PC-9 (cell line): Measurements from ENCODE around the gene DENND5A.

Source experiments
- CTCF ChIP-seq: fragments of 200-600 bp; sonication (generic); conservative IDR thresholded peaks from 2 replicates; pipeline ENCODE4 v1.6.1; 2017; ENCODE audit warnings: mixed run types, antibody characterized with exemption, mild to moderate bottlenecking, moderate library complexity
- EZH2 ChIP-seq: fragments of 200-600 bp; sonication (generic); IDR thresholded peaks from 2 replicates; pipeline ENCODE4 v1.8.0; 2017; ENCODE audit warnings: antibody characterized with exemption, low read depth

- TF ChIP-seq CTCF = no peak
- no peak for TF ChIP-seq EZH2
Measured at GRCh38 chr11:9280655-9281301, 15.6 kb upstream of the DENND5A start.
